ENCODE results near the gene TYSND1. TPM values are rescaled to one million over a fixed set of nuclear protein-coding genes. Genes with fewer than 3 reads are reported as not detected.

Gene TYSND1
- polyA plus RNA-seq, 3 donors, result 8.6 to 11.2 (median 11.2) TPM

- no peak overlapping the region for H2AFZ ChIP-seq (ENCODE audit: insufficient read depth, low read depth, low read length, poor library complexity, severe bottlenecking)
- peak overlapping the region in 1 of 3 experiments; percentile 12 for H3K4me3 ChIP-seq (replicated peaks in 1 of 3; ENCODE audit: low read depth in 2 of 3, low read length in 3 of 3)
- peaks cover 49 to 54% of the 10 kb centered on the region in 2 donors for H3K4me1 ChIP-seq (ENCODE audit: control insufficient read depth in 1 of 2, insufficient read depth in 2 of 2, low read length in 2 of 2)
- H3K9ac ChIP-seq (ENCODE audit: insufficient read depth, low read length, poor library complexity, severe bottlenecking), result no peak overlapping the region
- peak overlapping the region in 6 of 7 donors; percentile 48 to 87 (median 74) for H3K27ac Mint-ChIP-seq
- no peaks in the 10 kb centered on the region for H3K9me3 ChIP-seq (replicated peaks in 1 of 2; ENCODE audit: control insufficient read depth in 1 of 2, insufficient read depth in 1 of 2, low read length in 2 of 2)
- H3K27ac ChIP-seq (ENCODE audit: low read depth in 1 of 2, low read length in 2 of 2), result peak overlapping the region in 1 of 2 donors; percentile 35
- no peaks in the 10 kb centered on the region for H4K20me1 ChIP-seq (ENCODE audit: insufficient read depth, low read length)
- H3K36me3 ChIP-seq (replicated peaks in 1 of 2; ENCODE audit: control insufficient read depth in 1 of 2, insufficient read depth in 2 of 2, low read length in 2 of 2), result no peaks in the 10 kb centered on the region
- peaks cover 0 to 2% (median 1%) of the 10 kb centered on the region in 3 donors for H3K27me3 Mint-ChIP-seq (ENCODE audit: low read depth in 3 of 3)
- H3K27me3 ChIP-seq (ENCODE audit: control insufficient read depth in 2 of 2, insufficient read depth in 2 of 2, low read length in 2 of 2), result no peaks in the 10 kb centered on the region
- H3K4me3 Mint-ChIP-seq, result peak overlapping the region in 1 of 2 donors; percentile 49
- peak overlapping the region; percentile 24 for H3K4me2 ChIP-seq (replicated peaks; ENCODE audit: extremely low read depth, low read length, poor library complexity, severe bottlenecking)
- peak; percentile 40 to 69 (median 58) for DNase-seq
- peaks cover 49% of the 10 kb centered on the region for H3K4me1 Mint-ChIP-seq
- H3K9me3 Mint-ChIP-seq, result no peaks in the 10 kb centered on the region
- intact Hi-C loops (cut with micrococcal nuclease), result no loop called here
- peaks cover 0 to 4% of the 10 kb centered on the region in 2 donors for H3K36me3 Mint-ChIP-seq
- no peaks in the 10 kb centered on the region for H3K79me2 ChIP-seq (ENCODE audit: insufficient read depth, low read length)
- no peak for TF ChIP-seq CTCF (IDR thresholded peaks at IDR 0.05)
Measured at GRCh38 chr10:70191972-70192305, 45.4 kb upstream of the TYSND1 start.

- H3K27ac Mint-ChIP-seq, result peak overlapping the region in 5 of 7 donors; percentile 48 to 87 (median 62)
- Histone ChIP-seq H3K4me1 (ENCODE audit: control insufficient read depth in 1 of 2, insufficient read depth in 2 of 2, low read length in 2 of 2) (peaks cover 49 to 54% of the 10 kb centered on the region in 2 donors), H3K79me2 (ENCODE audit: insufficient read depth, low read length) (no peaks in the 10 kb centered on the region), H3K9me3 (replicated peaks in 1 of 2; ENCODE audit: control insufficient read depth in 1 of 2, insufficient read depth in 1 of 2, low read length in 2 of 2) (no peaks in the 10 kb centered on the region), H3K4me3 (replicated peaks in 1 of 3; ENCODE audit: low read depth in 2 of 3, low read length in 3 of 3) (peak overlapping the region in 1 of 3 experiments; percentile 12), H3K9ac (ENCODE audit: insufficient read depth, low read length, poor library complexity, severe bottlenecking) (no peak overlapping the region), H3K27ac (ENCODE audit: low read depth in 1 of 2, low read length in 2 of 2) (peak overlapping the region in 1 of 2 donors; percentile 35), H3K36me3 (replicated peaks in 1 of 2; ENCODE audit: control insufficient read depth in 1 of 2, insufficient read depth in 2 of 2, low read length in 2 of 2) (no peaks in the 10 kb centered on the region), H3K4me2 (replicated peaks; ENCODE audit: extremely low read depth, low read length, poor library complexity, severe bottlenecking) (peak overlapping the region; percentile 24), H3K27me3 (ENCODE audit: control insufficient read depth in 2 of 2, insufficient read depth in 2 of 2, low read length in 2 of 2) (no peaks in the 10 kb centered on the region), H2AFZ (ENCODE audit: insufficient read depth, low read depth, low read length, poor library complexity, severe bottlenecking) (no peak overlapping the region), H4K20me1 (ENCODE audit: insufficient read depth, low read length) (no peaks in the 10 kb centered on the region)
- H3K4me3 Mint-ChIP-seq, result peak overlapping the region in 1 of 2 donors; percentile 49
- H3K4me1 Mint-ChIP-seq, result peaks cover 49% of the 10 kb centered on the region
- no peak for TF ChIP-seq CTCF (IDR thresholded peaks at IDR 0.05)
- H3K27me3 Mint-ChIP-seq (ENCODE audit: low read depth in 3 of 3), result peaks cover 0 to 2% (median 1%) of the 10 kb centered on the region in 3 donors
- no CpG with 5 or more reads among the region's 4 CpGs for WGBS (ENCODE audit: insufficient coverage)
- intact Hi-C loops (cut with micrococcal nuclease), result no loop called here
- no peak for DNase-seq
- no peaks in the 10 kb centered on the region for H3K9me3 Mint-ChIP-seq
- no peaks in the 10 kb centered on the region for H3K36me3 Mint-ChIP-seq
Measured at GRCh38 chr10:70191161-70191971, 44.9 kb upstream of the TYSND1 start.
